MM.1S (cell line): ENCODE measurements around the gene PLIN4.

Experiments used
- CTCF ChIP-seq: fragments of 300-600 bp; sonication (generic); IDR thresholded peaks from 2 replicates; pipeline ENCODE4 v1.5.1; 2016; ENCODE audit warnings: antibody characterized with exemption, low read length, mixed read lengths
- EZH2 ChIP-seq: fragments of 300-600 bp; sonication (generic); optimal IDR thresholded peaks from 2 replicates; pipeline ENCODE3; 2017; ENCODE audit warnings: low read depth, mild to moderate bottlenecking, antibody characterized with exemption, low read length, mixed read lengths

GRCh38 chr19:4482721-4483364 lies 35.4 kb downstream of the PLIN4 start:
- TF ChIP-seq CTCF (no peak), EZH2 (no peak)
